OCI-LY1 (cell line): ENCODE measurements around the gene STK38L.
A peak's percentile ranks its signal among the peaks of the same experiment; 100 is the strongest.

Experiments
- H2AFZ ChIP-seq: fragments of 200-600 bp; sonication (generic), shearing (Covaris generic); 2 replicates; pipeline ENCODE4 v1.6.0; 2014; ENCODE audit warnings: antibody characterized with exemption, mild to moderate bottlenecking, low read length
- H3F3A ChIP-seq: fragments of 200-600 bp; sonication (generic), shearing (Covaris generic); 2 replicates; pipeline ENCODE4 v1.6.0; 2014; ENCODE audit warnings: mild to moderate bottlenecking, antibody characterized with exemption, low read length, moderate library complexity; ENCODE audit not compliant: insufficient read depth
- H3K27ac ChIP-seq: fragments of 200-600 bp; sonication (generic); 2 replicates; pipeline ENCODE4 v1.5.1; 2014; ENCODE audit warnings: low read length, mixed run types, mild to moderate bottlenecking, low read depth; ENCODE audit not compliant: poor library complexity, severe bottlenecking
- H3K27me3 ChIP-seq: fragments of 200-600 bp; sonication (generic); 2 replicates; pipeline ENCODE4 v1.6.0; 2014; ENCODE audit warnings: antibody characterized with exemption, mild to moderate bottlenecking, low read length, moderate library complexity; ENCODE audit not compliant: insufficient read depth
- H3K36me3 ChIP-seq: fragments of 200-600 bp; sonication (generic); 2 replicates; pipeline ENCODE4 v1.6.1; 2014; ENCODE audit warnings: mild to moderate bottlenecking, antibody characterized with exemption, low read length, moderate library complexity, mixed read lengths; ENCODE audit not compliant: insufficient read depth
- H3K4me1 ChIP-seq: fragments of 200-600 bp; sonication (generic); 2 replicates; pipeline ENCODE4 v1.5.1; 2014; ENCODE audit warnings: mild to moderate bottlenecking, low read length, moderate library complexity; ENCODE audit not compliant: insufficient read depth, severe bottlenecking
- H3K4me2 ChIP-seq: fragments of 200-600 bp; sonication (generic), shearing (Covaris generic); 2 replicates; pipeline ENCODE4 v1.6.1; 2014; ENCODE audit warnings: low read length
- H3K4me3 ChIP-seq: fragments of 200-600 bp; sonication (generic); 2 replicates; pipeline ENCODE4 v1.5.1; 2014; ENCODE audit warnings: low read length, low read depth, mild to moderate bottlenecking, mixed read lengths; ENCODE audit not compliant: poor library complexity, severe bottlenecking
- H3K79me2 ChIP-seq: fragments of 200-600 bp; shearing (Covaris generic); 2 replicates; pipeline ENCODE4 v1.6.1; 2016; ENCODE audit warnings: mixed run types, low read length, mixed read lengths; ENCODE audit not compliant: insufficient read depth
- H3K9ac ChIP-seq: fragments of 200-600 bp; sonication (generic), shearing (Covaris generic); 2 replicates; pipeline ENCODE4 v1.6.1; 2014; ENCODE audit warnings: mild to moderate bottlenecking, low read length, mixed read lengths
- H3K9me2 ChIP-seq: fragments of 200-600 bp; sonication (generic), shearing (Covaris generic); 2 replicates; pipeline ENCODE4 v1.6.1; 2014; ENCODE audit warnings: low read depth, mild to moderate bottlenecking, low read length, mixed read lengths
- H3K9me3 ChIP-seq: fragments of 200-600 bp; shearing (Covaris generic); 2 replicates; pipeline ENCODE4 v1.6.1; 2014; ENCODE audit warnings: low read length, mixed read lengths
- H4K20me1 ChIP-seq: fragments of 200-600 bp; sonication (generic), shearing (Covaris generic); 2 replicates; pipeline ENCODE4 v1.6.0; 2016; ENCODE audit warnings: mild to moderate bottlenecking, low read length; ENCODE audit not compliant: insufficient read depth
- EZH2 ChIP-seq: fragments of 200-600 bp; sonication (generic), shearing (Covaris generic); IDR thresholded peaks from 2 replicates; pipeline ENCODE4 v1.8.0; 2017; ENCODE audit warnings: borderline replicate concordance, mixed run types, mild to moderate bottlenecking, antibody characterized with exemption, low read length, moderate library complexity, mixed read lengths
- TF ChIP-seq, protein P1 (sequence below): fragments of 200-600 bp; sonication (generic), shearing (Covaris generic); IDR thresholded peaks from 2 replicates; pipeline ENCODE4 v1.5.1; 2017; ENCODE audit warnings: mild to moderate bottlenecking, antibody characterized with exemption, low read length, moderate library complexity, mixed read lengths

Gene STK38L

GRCh38 chr12:27244689-27245488 lies 803 bp downstream of the STK38L start:
- no peaks in the 10 kb centered on the region for H3K36me3 ChIP-seq
- peak overlapping the region; percentile 16 for H3K27ac ChIP-seq
- no peaks in the 10 kb centered on the region for H3K9me3 ChIP-seq
- peak overlapping the region; percentile 87 for H3K4me2 ChIP-seq
- 0 out of 2 replicates have a peak overlapping the region, but pooled peaks have one; percentile 43 for H2AFZ ChIP-seq
- no peaks in the 10 kb centered on the region for H3K9me2 ChIP-seq
- TF ChIP-seq EZH2: no peak
- TF ChIP-seq, protein P1, sequence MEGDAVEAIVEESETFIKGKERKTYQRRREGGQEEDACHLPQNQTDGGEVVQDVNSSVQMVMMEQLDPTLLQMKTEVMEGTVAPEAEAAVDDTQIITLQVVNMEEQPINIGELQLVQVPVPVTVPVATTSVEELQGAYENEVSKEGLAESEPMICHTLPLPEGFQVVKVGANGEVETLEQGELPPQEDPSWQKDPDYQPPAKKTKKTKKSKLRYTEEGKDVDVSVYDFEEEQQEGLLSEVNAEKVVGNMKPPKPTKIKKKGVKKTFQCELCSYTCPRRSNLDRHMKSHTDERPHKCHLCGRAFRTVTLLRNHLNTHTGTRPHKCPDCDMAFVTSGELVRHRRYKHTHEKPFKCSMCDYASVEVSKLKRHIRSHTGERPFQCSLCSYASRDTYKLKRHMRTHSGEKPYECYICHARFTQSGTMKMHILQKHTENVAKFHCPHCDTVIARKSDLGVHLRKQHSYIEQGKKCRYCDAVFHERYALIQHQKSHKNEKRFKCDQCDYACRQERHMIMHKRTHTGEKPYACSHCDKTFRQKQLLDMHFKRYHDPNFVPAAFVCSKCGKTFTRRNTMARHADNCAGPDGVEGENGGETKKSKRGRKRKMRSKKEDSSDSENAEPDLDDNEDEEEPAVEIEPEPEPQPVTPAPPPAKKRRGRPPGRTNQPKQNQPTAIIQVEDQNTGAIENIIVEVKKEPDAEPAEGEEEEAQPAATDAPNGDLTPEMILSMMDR: no peak
- peak overlapping the region; percentile 80 for H3K4me3 ChIP-seq
- H3K9ac ChIP-seq: peak overlapping the region; percentile 88
- H3K27me3 ChIP-seq: no peaks in the 10 kb centered on the region
- no peaks in the 10 kb centered on the region for H4K20me1 ChIP-seq
- H3K79me2 ChIP-seq: peaks cover 12% of the 10 kb centered on the region
- no peaks in the 10 kb centered on the region for H3F3A ChIP-seq
- peaks cover 25% of the 10 kb centered on the region for H3K4me1 ChIP-seq

DNA sequence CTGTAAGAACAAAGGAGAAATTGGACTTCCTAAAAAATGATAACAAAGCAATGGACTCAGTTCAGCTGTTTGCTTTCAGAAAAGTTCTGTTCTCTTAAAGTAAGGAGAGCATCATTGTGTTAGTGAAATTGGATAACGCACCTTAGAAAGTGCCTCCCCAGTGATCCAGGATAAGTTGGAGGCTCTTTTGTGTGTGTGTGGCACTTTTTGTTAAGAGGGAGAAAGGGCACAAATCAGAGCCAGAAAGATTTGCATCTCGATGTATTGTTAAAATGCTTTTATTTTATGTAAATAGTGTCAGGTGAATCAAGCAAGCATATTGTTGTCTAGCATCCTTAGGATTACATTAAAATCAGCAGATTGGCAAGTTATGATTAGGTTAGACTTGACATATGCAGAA lies 2.1 kb downstream of the STK38L start:
- Histone ChIP-seq H3K79me2 (peaks cover 14% of the 10 kb centered on the region), H3K9me3 (no peaks in the 10 kb centered on the region), H3K4me3 (peak overlapping the region; percentile 80), H3F3A (no peaks in the 10 kb centered on the region), H3K9ac (no peak overlapping the region), H4K20me1 (no peaks in the 10 kb centered on the region), H3K9me2 (no peaks in the 10 kb centered on the region), H3K4me1 (peaks cover 25% of the 10 kb centered on the region), H3K27me3 (no peaks in the 10 kb centered on the region), H3K27ac (no peak overlapping the region), H3K36me3 (no peaks in the 10 kb centered on the region), H2AFZ (no peak overlapping the region), H3K4me2 (peak overlapping the region; percentile 87)
- TF ChIP-seq EZH2: no peak
- TF ChIP-seq, protein P1: no peak

DNA sequence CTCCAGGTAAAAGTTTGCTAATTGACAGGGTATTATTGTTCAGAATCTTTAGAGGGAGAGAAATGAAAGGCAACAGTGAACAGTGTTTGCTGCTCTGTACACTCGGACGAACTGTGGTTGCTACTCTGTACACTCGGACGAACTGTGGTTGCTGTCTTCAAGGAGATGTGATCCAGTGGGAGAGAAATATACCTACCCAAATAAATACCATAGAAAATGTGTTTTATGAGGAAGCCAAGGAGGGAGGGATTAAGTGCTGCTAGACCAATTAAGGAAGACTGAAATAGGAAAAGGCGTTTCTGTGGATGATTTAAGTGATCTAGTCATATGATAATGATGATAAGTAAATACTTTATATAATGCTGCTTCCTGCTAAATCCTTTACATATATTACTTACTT lies 2.7 kb downstream of the STK38L start:
- H2AFZ ChIP-seq: no peak overlapping the region
- H3F3A ChIP-seq: no peaks in the 10 kb centered on the region
- H3K4me1 ChIP-seq: peaks cover 25% of the 10 kb centered on the region
- H3K27me3 ChIP-seq: no peaks in the 10 kb centered on the region
- H4K20me1 ChIP-seq: no peaks in the 10 kb centered on the region
- no peak overlapping the region for H3K9ac ChIP-seq
- H3K27ac ChIP-seq: no peak overlapping the region
- TF ChIP-seq, protein P1: no peak
- TF ChIP-seq EZH2: no peak
- no peaks in the 10 kb centered on the region for H3K9me3 ChIP-seq
- no peak overlapping the region for H3K4me3 ChIP-seq
- no peaks in the 10 kb centered on the region for H3K36me3 ChIP-seq
- H3K4me2 ChIP-seq: no peak overlapping the region
- H3K9me2 ChIP-seq: no peaks in the 10 kb centered on the region
- peaks cover 19% of the 10 kb centered on the region for H3K79me2 ChIP-seq
